ENCODE measurements around the gene GALNT17.

- no peak for TF ChIP-seq CTCF (IDR thresholded peaks at IDR 0.05)
- no peak for TF ChIP-seq POLR2A (IDR thresholded peaks at IDR 0.05)
These were observed 407.7 kb downstream of the GALNT17 start for GRCh38 chr7:71539615-71540014.
